Activated CD8-positive, alpha-beta memory T cell treated with anti-CD3 and anti-CD28 coated beads, Interleukin-2, amount 50 U/mL, for 48 hours (primary cell): Measurements from ENCODE around the gene CHCHD4.
"Not testable (repeated sequence)": the region's sequence is repeated elsewhere in the genome, so short reads cannot be mapped to it uniquely, and the experiment has no call there.

ENCODE experiments used
- DNase-seq: peaks from one replicate; pipeline ENCODE4 v3.0.0-alpha.2; 2020

CHCHD4 gene

DNA sequence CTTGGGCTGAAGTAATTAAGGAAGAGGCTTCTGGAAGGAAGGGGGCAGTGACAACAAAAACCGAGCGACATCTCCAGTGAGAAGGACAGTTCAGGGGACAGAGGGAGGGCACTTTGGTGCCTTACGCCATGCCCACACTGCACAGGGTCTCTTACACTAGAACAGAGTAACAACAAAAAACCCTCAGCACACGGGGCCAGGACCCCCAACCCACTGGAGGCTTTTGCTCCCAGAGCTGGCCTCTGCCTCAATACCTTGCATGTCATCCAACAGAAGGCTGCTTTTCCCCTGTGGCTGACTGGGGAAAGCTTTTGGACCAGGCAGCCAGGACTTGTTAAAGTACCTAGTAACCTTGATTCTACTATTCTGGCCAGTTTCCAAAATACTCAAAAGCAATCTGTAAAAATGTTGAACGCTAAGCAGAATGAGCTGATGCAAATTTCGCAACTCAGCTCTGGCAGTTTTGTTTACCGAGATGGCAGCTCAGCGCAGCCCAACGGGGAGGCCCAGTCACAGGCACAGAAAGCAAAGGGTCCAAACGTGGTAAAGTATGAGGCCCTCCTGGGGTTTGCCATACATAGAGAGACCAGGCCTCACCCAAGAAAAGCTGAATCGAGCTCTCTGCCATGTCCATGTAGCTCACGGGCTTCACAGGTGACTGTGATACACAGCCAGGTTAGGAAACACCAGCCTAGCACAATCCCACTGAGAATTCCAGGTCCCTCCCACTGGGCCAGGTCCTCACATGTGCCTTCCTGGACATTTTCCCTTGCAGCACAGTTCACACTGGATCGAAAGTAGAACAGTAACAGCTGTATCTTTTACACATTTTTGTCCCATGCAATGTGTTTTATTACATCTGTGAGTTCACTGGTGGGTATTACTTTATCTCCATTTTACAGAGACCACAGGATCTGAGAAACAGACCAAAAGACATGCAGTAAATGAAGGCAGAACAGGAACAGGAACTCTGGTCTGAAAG, 6.0 kb downstream of the CHCHD4 start:
- DNase-seq, result no peak

DNA sequence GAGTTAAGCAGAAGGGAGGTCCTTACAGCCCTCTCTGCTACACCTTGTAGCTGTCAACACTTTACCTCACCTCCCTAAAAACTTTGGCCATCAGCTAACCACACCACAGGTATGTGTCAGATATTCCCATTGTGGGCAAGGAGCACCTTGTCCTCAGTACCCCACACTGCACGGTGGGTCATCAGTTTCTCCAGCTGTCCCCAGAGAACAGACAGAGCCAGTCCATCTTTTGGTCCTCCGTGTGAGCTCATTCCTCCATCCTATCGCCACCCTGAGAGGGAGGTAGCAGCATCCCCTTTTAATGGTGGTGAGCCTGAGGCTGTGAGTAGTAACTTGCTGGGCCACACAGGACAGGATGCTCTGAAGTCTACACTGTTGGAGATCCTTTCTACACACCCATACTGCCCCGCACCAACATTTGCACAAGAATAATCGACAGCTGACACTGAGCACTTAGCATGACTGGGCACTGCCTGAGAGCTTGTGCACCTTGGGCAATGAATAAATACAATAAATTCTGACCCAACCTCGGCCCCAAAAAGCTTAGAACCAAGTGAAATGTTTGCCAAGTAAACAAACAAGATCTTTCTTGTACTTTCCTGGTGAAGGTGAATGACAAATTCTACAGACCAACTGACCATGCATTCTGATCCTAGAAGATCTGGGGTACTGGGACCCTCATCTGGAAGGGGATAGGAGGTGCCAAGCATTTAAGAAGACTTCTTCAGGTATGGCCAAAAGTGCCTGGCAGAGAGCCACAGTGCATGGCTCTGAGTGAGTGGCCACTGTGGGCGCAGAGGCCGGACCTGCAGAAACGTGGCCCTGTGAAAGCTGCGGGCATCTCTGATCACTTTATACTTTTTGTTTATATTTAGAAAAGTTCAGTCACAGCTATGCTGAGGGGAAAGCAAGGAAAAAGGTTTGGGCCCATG, 6.9 kb downstream of the CHCHD4 start:
- no peak for DNase-seq

DNA sequence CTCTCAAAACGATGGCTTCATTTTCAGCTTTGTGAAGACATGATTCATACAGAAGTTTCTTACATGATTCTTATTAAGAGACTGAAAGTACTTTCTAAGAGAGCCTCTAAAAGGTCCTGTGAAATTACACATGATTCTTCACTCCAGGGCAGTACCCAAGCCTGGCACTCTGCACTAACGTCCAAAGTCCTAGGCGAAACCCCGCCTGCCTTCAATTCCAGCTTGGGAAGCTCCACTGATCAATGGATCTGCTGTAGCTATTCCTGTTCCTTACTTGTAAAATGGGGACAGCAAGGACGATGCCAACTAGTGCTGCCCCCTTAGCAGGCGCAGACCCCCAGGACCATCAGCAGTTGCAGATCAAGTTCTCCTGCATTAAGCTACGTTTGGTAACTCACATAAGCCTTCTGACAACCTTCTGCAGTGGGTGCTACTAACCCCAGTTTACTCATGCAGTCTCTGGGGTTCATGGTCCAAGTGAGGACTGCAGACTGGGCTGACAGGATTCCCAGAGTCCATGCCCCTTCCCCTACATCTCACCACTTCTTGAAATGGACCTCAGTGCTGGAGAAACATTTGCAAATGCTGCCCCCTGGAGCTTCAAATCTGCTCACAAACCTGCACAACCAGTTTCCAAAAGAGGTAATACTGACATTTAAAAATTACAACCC, 10.6 kb downstream of the CHCHD4 start:
- no peak for DNase-seq

DNA sequence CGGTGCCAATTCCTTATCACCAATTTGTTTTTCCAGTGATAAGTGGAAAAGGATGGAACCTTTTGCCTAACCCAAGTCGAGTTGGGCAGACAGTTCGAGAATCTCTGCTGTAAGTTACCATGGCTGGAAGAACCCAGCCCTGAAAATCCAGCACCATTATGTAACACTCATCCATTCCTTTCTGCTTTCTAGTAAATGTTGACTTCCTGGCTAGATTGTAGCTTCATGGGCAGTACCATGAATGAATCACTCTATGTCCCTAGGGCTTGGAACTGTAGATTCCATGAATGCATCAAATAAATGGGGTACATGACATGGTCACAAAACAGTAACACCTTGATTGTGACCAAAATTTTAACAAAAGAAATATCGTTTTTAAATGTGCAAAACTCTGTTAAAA, 14.0 kb downstream of the CHCHD4 start:
- DNase-seq, result no peak

DNA sequence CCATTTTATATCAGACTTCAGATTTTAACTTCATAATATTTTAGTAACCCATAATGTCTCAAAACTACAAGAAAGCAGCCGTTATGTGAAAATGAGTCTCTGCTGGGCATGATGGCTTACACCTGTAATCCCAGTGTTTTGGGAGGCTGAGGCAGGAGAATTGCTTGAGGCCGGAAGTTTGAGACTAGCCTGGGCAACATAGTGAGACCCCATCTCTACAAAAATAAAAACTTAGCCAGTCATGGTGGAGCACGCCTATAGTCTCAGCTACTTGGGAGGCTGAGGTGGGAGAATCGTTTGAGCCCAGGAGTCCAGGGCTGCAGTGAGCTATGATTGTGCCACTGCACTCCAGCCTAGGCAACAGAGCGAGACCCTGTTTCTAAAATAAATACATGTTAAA, 14.8 kb downstream of the CHCHD4 start:
- DNase-seq, result not testable (repeated sequence)

DNA sequence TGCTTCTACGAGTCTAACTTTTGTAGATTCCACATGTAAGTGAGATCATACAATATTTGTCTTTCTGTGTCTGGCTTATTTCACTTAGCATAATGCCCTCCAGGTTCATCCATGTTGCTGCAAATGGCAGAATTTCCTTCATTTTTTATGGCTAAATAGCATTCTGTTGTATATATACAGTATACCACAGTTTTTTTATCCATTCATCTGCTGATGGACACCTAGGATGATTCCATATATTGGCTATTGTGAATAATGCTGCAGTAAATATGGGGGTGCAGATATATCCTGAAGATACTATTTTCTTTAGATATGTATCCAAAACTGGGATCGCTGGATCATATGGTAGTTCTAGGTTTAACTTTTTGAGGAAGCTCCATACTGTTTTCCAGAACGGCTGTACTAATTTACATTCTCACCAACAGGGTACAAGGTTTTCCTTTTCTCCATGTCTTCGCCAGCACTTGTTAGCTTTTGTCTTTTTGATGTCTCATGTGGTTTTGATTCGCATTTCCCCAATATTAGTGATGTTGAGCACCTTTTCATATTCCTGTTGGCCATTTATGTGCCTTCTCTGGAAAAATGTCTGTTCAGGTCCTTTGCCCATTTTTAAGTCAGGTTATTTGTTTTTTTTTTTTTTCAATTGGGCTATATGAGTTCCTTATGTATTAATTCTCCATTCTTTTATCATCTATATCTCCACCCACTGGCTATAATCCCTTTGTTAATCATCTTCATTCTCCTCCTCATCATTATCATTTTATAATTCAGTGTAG, 26.9 kb downstream of the CHCHD4 start:
- DNase-seq, result no peak

DNA sequence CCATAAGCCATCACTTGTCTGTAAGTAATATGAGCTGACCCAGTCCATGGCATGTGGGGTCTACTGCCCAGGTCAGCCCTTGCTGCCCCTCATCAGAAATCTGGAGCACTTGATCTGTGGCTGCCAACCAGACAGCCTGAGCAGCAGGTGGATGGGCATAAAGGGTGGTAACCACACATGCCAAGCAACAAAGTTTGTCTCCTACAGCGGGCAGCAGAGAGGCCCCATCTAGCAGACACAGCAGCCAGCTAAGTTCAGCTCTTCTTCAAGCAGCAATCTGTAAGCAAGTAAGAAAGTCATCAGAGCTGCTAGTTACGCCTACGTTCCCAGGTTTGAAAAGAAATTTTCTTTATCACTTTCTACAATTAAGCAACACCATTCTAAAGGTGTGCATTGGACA, 27.9 kb downstream of the CHCHD4 start:
- DNase-seq, result no peak

DNA sequence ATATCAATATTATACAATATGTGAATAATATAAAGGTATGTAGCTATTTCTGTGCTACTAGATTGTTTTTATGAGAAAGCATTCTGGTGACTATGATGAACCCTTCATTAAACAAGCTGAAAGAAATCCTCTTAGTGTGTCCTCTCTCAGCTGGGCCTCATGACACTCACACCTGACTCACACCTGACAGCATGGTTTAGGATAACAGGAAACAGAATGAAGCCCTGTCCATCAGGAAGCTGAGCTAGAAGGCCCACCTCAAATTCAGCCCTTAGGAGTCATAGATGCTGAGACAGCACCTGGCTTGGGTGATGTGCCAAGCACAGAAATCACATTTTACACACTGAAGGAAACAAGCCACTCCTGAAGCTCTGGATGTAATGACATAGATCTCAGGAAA, 30.8 kb downstream of the CHCHD4 start:
- DNase-seq, result no peak

DNA sequence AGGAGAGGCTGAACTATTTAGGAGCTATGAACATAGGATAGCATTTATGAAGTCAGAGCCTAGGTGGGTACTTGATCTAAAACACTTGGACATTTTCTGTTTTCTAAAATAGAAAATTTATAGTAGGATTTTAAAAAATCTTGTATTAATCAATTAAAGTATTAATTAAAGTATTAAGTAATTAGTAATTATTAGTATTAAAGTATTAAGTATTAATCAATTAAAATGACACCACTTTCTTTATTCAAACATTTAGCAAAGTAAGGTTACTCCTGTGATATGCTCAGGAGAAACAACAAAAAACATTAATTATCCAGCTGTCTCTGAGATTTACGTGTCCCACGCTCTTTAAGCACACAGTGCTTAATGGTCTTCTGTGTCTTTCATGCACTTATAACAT, 32.2 kb downstream of the CHCHD4 start:
- DNase-seq, result no peak

DNA sequence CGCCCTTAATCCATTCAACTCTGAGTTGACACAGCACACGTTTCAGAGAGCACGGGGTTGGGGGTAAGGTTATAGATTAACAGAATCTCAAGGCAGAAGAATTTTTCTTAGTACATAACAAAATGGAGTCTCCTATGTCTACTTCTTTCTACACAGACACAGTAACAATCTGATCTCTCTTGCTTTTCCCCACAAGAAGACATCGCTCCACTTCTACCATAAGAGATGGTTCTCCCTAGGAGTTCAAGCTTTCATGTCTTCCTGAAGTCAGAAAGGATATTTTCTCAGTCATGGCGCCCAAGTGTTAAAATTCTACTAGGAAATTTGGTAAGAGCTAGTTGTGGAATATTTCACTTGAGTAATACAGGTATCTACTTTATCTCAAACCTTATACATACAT, 32.7 kb downstream of the CHCHD4 start:
- not testable (repeated sequence) for DNase-seq

DNA sequence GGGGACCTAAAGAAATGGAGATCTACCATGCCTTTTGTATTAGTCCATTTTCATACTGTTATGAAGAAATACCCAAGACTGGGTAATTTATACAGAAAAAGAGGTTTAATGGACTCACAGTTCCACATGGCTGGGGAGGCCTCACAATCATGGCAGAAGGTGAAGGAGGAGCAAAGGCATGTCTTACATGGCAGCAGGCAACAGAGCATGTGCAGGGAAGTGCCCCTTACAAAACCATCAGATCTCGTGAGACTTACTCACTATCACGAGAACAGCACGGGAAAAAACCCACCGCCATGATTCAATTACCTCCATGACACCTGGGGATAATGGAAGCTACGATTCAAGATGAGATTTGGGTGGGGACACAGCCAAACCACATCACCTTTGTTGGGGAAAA, 37.2 kb downstream of the CHCHD4 start:
- not testable (repeated sequence) for DNase-seq

DNA sequence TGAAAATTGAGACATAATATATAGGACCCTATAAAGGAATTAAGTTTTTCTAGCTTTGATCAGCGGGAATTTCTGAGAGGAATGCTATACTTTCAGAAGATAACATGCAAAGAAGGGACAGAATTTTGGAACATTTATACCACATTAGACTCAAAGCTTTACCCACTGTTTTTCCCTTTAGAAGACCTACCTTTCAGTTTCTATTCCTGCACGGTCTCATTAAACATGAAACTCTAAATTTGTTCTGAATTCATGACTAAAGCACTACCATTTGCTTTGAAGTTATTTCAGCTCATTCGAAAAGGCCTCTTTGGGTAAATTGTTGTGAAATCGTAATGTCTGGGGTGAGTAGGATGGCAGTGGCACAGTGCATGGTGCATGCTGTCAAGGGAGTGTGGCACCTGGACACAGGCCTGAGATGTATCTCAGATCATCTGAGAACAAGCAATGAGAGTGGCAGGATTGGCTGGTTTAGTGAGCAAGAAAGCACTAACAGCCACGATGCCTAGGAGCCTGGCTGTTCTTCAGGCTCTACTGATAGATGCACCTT, 42.5 kb downstream of the CHCHD4 start:
- no peak for DNase-seq

DNA sequence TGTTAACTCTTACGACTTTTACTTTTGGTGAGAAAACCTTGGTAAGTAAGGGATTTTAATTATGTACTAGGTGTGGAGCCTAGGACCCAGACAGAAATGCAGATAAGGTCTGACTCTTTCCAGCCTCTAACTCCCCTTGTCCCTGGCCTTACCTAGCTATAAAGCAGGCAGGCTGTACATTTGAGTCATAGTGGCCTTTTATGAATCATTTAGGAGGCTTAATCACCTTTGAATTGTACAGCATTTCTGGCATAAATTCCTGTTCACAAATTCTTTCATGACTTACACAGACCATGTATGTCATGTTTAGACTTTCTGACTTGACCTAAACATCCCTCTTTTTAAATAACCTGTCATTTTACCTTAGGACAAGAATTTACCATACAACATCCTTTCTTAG, 47.4 kb downstream of the CHCHD4 start:
- no peak for DNase-seq

DNA sequence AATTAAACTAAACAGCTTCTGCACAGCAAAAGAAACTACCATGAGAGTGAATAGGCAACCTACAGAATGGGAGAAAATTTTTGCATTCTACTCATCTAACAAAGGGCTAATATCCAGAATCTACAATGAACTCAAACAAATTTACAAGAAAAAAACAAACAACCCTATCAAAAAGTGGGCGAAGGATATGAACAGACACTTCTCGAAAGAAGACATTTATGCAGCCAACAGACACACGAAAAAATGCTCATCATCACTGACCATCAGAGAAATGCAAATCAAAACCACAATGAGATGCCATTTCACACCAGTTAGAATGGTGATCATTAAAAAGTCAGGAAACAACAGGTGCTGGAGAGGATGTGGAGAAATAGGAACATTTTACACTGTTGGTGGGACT, 49.4 kb downstream of the CHCHD4 start:
- not testable (repeated sequence) for DNase-seq

DNA sequence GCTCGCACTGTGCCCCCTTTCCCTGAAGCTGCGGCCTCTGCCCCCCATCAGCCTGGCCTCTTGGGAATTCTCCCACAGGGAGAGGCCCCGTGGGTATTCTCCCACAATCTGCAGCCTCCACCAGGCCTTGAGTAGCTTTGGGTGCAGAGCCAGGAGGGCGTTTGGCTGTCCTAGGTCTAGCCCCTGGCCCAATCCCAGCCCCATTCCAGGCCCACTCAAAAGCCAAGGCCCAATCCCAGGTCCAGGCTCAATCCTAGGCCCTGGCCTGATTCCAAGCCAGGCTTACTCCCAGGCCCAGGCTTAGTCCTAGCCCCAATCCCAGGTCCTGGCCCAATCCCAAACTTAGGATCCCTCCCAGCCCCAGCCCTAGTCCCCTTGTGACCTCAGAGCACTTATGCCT, 59.8 kb downstream of the CHCHD4 start:
- DNase-seq, result no peak

DNA sequence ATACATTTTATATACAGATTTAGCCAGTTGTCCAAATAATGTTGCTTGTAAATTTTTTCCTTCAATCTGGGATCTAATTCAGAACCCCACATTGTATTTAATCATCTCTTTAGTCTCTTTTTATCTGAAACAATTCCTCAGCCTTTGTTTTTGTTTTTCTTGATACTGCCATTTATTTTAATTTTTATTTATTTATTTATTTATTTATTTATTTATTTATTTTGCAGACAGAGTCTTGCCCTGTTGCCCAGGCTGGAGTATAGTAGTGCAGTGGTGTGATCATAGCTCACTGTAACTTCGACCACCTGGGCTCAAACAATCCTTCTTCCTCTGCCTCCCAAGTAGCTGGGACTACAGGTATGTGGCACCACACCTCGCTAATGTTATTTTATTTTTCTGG, 61.5 kb downstream of the CHCHD4 start:
- no peak for DNase-seq
